GM21723 (cell line): ENCODE data around the gene STON2.
A peak's percentile ranks its signal among the peaks of the same experiment; 100 is the strongest.

Experiments
- ATAC-seq: cut with Tn5 transposase; IDR thresholded peaks from one replicate; pipeline ENCODE4 v1.9.1; 2021; ENCODE audit warnings: mild to moderate bottlenecking, moderate library complexity; ENCODE audit not compliant: unreplicated experiment

STON2 gene

GRCh38 chr14:81305065-81305464, 95.1 kb downstream of the STON2 start:
- ATAC-seq: no peak

GRCh38 chr14:81303258-81303935, 96.7 kb downstream of the STON2 start:
- ATAC-seq: peak; percentile 90

- ATAC-seq: no peak
Observed at GRCh38 chr14:81302638-81303037, 97.5 kb downstream of the STON2 start.

GRCh38 chr14:81301813-81302212, 98.3 kb downstream of the STON2 start:
- no peak for ATAC-seq

- no peak for ATAC-seq
Observed at GRCh38 chr14:81301371-81301770, 98.8 kb downstream of the STON2 start.

- no peak for ATAC-seq
Observed at GRCh38 chr14:81298911-81299310, 101.2 kb downstream of the STON2 start.

- ATAC-seq: no peak
Observed at GRCh38 chr14:81298122-81298521, 102.0 kb downstream of the STON2 start.

GRCh38 chr14:81295958-81296923, 103.9 kb downstream of the STON2 start:
- ATAC-seq: no peak

GRCh38 chr14:81289516-81289915, 110.6 kb downstream of the STON2 start:
- ATAC-seq: no peak

- no peak for ATAC-seq
Observed at GRCh38 chr14:81286574-81287370, 113.4 kb downstream of the STON2 start.

GRCh38 chr14:81285245-81285644, 114.9 kb downstream of the STON2 start:
- no peak for ATAC-seq

- ATAC-seq: no peak
Observed at GRCh38 chr14:81281332-81281731, 118.8 kb downstream of the STON2 start.

- ATAC-seq: no peak
Observed at GRCh38 chr14:81280136-81280791, 119.9 kb downstream of the STON2 start.

- no peak for ATAC-seq
Observed at GRCh38 chr14:81277096-81277495, 123.0 kb downstream of the STON2 start.

GRCh38 chr14:81276073-81277069, 123.8 kb downstream of the STON2 start:
- ATAC-seq: no peak

- ATAC-seq: no peak
Observed at GRCh38 chr14:81275305-81276072, 124.6 kb downstream of the STON2 start.

GRCh38 chr14:81273961-81274575, 126.1 kb downstream of the STON2 start:
- ATAC-seq: no peak

GRCh38 chr14:81273521-81273920, 126.6 kb downstream of the STON2 start:
- no peak for ATAC-seq
